Activated naive CD4-positive, alpha-beta T cell treated with anti-CD3 and anti-CD28 coated beads, Interleukin-2, amount 50 U/mL, for 24 hours (primary cell): ENCODE data around the gene RRP1.

Experiments
- H3K27ac Mint-ChIP-seq: one replicate; pipeline ENCODE4 v1.8.0; 2021; ENCODE audit warnings: mild to moderate bottlenecking, mixed read lengths
- H3K27me3 Mint-ChIP-seq: one replicate; pipeline ENCODE4 v1.8.0; 2021; ENCODE audit warnings: mixed read lengths
- H3K36me3 Mint-ChIP-seq: one replicate; pipeline ENCODE4 v1.8.0; 2021; ENCODE audit warnings: mixed read lengths
- H3K4me1 Mint-ChIP-seq: one replicate; pipeline ENCODE4 v1.8.0; 2021; ENCODE audit warnings: mixed read lengths
- H3K4me3 Mint-ChIP-seq: one replicate; pipeline ENCODE4 v1.8.0; 2021; ENCODE audit warnings: mild to moderate bottlenecking, mixed read lengths
- H3K9me3 Mint-ChIP-seq: one replicate; pipeline ENCODE4 v1.8.0; 2021; ENCODE audit warnings: mixed read lengths

The RRP1 gene, protein sequence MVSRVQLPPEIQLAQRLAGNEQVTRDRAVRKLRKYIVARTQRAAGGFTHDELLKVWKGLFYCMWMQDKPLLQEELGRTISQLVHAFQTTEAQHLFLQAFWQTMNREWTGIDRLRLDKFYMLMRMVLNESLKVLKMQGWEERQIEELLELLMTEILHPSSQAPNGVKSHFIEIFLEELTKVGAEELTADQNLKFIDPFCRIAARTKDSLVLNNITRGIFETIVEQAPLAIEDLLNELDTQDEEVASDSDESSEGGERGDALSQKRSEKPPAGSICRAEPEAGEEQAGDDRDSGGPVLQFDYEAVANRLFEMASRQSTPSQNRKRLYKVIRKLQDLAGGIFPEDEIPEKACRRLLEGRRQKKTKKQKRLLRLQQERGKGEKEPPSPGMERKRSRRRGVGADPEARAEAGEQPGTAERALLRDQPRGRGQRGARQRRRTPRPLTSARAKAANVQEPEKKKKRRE

DNA sequence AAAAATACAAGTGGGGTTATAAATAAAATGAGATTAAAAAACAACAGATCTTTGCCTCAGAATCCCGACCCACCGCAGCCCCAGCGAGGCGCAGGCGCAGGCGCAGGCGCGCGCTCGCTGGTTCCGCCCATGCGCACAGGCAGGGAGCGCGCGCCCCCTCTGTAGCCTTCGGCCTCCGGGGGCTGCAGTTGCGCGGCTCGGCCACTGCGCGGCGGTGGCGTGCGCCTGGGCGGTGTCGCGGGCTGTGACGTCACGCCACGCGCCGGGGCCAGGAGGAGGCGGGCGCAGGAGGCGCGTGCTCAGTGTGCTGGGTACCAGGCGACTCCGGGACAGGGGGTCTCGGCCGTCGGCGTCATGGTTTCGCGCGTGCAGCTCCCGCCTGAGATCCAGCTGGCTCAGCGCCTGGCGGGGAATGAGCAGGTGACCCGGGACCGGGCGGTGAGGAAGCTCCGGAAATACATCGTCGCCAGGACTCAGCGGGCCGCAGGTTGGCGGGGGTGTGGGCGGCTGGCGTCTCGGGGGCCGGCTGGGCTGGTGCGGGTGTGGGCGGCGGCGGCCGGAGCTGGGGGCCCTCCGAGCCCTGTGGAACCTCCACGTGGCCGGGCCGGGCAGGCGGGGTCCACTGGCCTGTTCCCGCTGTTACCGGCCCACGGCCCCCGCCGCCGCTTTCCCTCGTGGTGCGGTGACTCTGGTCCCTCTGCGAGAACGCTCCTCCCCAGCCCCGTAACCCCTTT is at the start of gene RRP1:
Gene RRP1 (plus strand): TSS at position 302 of the 734 bp plus-strand sequence. CDS start 53 bp downstream, at position 355.
- peaks cover 23% of the 10 kb centered on the region for H3K4me1 Mint-ChIP-seq
- H3K9me3 Mint-ChIP-seq: no peaks in the 10 kb centered on the region
- peak within 1 kb of the TSS; percentile 93 for H3K4me3 Mint-ChIP-seq
- H3K27ac Mint-ChIP-seq: peak within 1 kb of the TSS; percentile 91
- peaks cover 11% of the 10 kb centered on the region for H3K36me3 Mint-ChIP-seq
- no peaks in the 10 kb centered on the region for H3K27me3 Mint-ChIP-seq

DNA sequence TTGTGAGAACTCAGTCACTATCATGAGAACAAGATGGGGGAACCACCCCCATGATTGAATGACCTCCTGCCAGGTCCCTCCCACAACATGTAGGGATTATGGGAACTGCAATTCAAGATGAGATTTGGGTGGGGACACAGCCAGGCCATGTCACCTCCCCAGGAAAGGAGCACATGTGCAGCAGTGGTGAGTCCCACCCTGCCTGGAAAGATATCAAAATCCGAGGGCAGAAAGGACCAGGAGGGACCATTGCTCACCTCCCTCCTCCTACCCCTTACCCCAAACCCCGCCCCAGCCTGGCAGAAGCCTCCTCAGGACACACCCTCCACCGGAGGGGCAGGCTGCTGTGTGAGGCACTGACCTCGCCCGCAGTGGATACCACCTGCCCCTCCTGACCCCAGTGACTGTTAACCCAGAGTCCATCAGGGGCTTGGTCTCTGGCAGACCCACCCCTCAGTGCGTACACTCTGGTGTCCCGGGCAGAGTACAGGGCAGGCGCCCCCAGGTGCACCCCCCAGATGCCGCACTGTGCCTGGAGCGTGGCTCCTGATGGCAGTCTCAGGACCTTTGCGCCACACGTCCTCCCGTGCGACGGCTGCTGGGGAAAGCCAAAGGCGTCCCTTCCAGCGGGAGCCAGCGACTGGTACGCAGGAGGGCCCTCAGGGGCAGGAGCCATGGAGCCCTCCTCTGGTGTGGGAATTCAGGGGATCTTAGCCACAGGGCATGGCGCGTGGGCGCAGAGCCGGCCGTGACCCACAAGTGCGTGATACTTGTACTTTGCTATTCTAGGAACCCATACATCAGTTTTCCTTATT is 49.5 kb upstream of the RRP1 start:
- Mint-ChIP-seq H3K9me3 (no peaks in the 10 kb centered on the region), H3K27me3 (no peaks in the 10 kb centered on the region), H3K4me3 (no peak overlapping the region), H3K4me1 (peaks cover 4% of the 10 kb centered on the region), H3K27ac (no peak overlapping the region), H3K36me3 (peaks cover 2% of the 10 kb centered on the region)

DNA sequence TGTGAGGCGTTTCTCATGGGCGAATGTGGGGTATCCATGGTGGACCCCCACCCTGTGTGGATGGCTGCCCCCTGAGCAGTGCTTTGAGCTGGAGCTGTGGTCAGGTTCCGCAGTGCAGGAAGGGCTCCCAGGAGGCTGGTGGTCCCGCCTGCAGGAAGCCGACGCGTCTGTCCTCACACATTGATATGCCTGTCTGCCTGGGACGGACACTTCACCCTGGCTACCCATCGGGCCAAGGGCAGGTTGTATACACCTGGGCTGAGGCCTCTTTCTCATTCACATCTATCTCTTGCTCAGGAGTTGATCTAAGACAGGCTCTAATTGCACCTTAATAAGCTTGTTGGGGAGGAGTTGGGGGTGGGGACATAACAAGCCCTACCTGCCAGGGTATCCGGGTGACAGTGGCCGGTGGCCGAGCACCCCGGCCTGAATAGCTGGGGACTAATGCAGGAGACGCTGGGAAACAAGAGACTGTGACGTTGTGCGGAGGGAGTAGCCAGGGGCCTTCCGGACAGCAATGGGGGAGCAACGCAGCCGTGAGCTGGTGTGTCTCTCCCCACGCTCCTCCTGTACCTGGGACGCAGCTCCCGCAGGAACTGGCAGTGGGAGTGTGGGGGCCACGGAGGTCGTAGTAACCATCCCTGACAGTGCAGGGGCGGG is 48.8 kb upstream of the RRP1 start:
- Mint-ChIP-seq H3K9me3 (no peaks in the 10 kb centered on the region), H3K4me1 (peaks cover 4% of the 10 kb centered on the region), H3K36me3 (peaks cover 6% of the 10 kb centered on the region), H3K27me3 (no peaks in the 10 kb centered on the region), H3K4me3 (no peak overlapping the region), H3K27ac (peak overlapping the region; percentile 30)

GRCh38 chr21:43741423-43742096 is 47.8 kb upstream of the RRP1 start:
- Mint-ChIP-seq H3K27me3 (no peaks in the 10 kb centered on the region), H3K36me3 (peaks cover 6% of the 10 kb centered on the region), H3K4me3 (no peak overlapping the region), H3K27ac (no peak overlapping the region), H3K4me1 (peaks cover 4% of the 10 kb centered on the region), H3K9me3 (no peaks in the 10 kb centered on the region)

GRCh38 chr21:43743947-43744346 is 45.4 kb upstream of the RRP1 start:
- Mint-ChIP-seq H3K4me1 (peaks cover 4% of the 10 kb centered on the region), H3K27ac (no peak overlapping the region), H3K27me3 (no peaks in the 10 kb centered on the region), H3K4me3 (no peak overlapping the region), H3K9me3 (no peaks in the 10 kb centered on the region), H3K36me3 (peaks cover 7% of the 10 kb centered on the region)

DNA sequence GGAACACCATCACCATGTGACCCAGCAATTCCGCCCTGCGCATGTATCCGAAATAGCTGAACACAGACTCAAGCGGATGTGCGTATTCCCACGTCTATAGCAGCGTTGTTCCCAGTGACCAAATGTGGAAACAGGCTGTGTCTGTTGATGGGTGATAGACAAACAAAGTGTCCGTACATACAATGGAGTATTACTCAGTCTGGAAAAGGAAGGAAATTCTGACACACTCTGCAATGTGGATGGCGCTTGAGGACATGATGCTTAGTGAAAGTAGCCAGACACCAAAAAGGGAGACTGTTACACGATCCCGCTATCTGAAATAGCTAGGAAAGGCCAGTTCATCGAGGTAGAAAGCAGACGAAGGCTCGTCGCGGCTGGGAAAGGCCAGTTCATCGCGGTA is 44.7 kb upstream of the RRP1 start:
- Mint-ChIP-seq H3K27ac (peak overlapping the region; percentile 62), H3K27me3 (no peaks in the 10 kb centered on the region), H3K4me3 (no peak overlapping the region), H3K9me3 (no peaks in the 10 kb centered on the region), H3K36me3 (peaks cover 7% of the 10 kb centered on the region), H3K4me1 (no peaks in the 10 kb centered on the region)

DNA sequence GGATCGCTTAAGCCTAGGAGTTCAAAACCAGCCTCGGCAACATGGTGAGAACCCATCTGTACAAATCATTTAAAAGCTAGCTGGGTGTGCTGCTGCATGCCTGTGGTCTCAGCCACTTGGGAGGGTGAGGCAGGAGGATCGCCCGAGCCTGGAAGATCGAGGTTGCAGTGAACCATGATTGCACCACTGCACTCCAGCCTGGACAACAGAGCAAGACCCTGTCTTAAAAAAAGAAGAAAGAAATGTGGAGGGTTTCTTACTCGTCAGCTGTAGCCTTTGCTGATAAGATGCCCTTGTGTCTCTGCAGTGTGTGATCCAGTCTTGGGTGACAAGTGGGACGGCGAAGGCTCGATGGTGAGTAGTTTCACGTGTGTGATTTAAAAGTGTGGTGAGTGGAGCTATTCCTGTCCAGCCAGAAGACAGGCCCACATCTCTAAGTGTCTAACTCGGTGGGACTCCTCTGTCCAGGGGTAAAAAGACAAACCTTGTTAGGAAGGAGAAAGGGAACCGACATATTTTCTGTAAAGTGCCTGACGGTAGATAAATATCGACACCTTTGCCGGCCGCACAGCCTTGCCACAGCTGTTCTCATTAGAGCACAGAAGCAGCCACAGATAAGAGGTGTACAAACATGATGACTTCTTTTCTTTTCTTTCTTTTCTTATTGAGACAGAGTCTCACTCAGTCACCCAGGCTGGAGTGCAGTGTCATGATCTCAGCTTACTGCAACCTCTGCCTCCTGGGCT is 43.4 kb upstream of the RRP1 start:
- Mint-ChIP-seq H3K27ac (no peak overlapping the region), H3K4me1 (no peaks in the 10 kb centered on the region), H3K9me3 (no peaks in the 10 kb centered on the region), H3K27me3 (no peaks in the 10 kb centered on the region), H3K4me3 (no peak overlapping the region), H3K36me3 (peaks cover 7% of the 10 kb centered on the region)

GRCh38 chr21:43748622-43749021 is 40.8 kb upstream of the RRP1 start:
- Mint-ChIP-seq H3K27ac (no peak overlapping the region), H3K27me3 (no peaks in the 10 kb centered on the region), H3K4me3 (no peak overlapping the region), H3K9me3 (no peaks in the 10 kb centered on the region), H3K4me1 (no peaks in the 10 kb centered on the region), H3K36me3 (peaks cover 7% of the 10 kb centered on the region)

- Mint-ChIP-seq H3K4me1 (no peaks in the 10 kb centered on the region), H3K9me3 (no peaks in the 10 kb centered on the region), H3K27me3 (no peaks in the 10 kb centered on the region), H3K27ac (no peak overlapping the region), H3K36me3 (peaks cover 8% of the 10 kb centered on the region), H3K4me3 (no peak overlapping the region)
Observed at GRCh38 chr21:43749651-43750262, 39.6 kb upstream of the RRP1 start.

- Mint-ChIP-seq H3K4me1 (no peaks in the 10 kb centered on the region), H3K9me3 (no peaks in the 10 kb centered on the region), H3K4me3 (no peak overlapping the region), H3K27me3 (no peaks in the 10 kb centered on the region), H3K36me3 (peaks cover 4% of the 10 kb centered on the region), H3K27ac (no peak overlapping the region)
Observed at GRCh38 chr21:43750339-43751033, 38.9 kb upstream of the RRP1 start.

GRCh38 chr21:43751955-43752591 is 37.3 kb upstream of the RRP1 start:
- H3K27me3 Mint-ChIP-seq: no peaks in the 10 kb centered on the region
- H3K36me3 Mint-ChIP-seq: peaks cover 4% of the 10 kb centered on the region
- H3K4me1 Mint-ChIP-seq: no peaks in the 10 kb centered on the region
- H3K9me3 Mint-ChIP-seq: no peaks in the 10 kb centered on the region
- no peak overlapping the region for H3K4me3 Mint-ChIP-seq
- no peak overlapping the region for H3K27ac Mint-ChIP-seq

DNA sequence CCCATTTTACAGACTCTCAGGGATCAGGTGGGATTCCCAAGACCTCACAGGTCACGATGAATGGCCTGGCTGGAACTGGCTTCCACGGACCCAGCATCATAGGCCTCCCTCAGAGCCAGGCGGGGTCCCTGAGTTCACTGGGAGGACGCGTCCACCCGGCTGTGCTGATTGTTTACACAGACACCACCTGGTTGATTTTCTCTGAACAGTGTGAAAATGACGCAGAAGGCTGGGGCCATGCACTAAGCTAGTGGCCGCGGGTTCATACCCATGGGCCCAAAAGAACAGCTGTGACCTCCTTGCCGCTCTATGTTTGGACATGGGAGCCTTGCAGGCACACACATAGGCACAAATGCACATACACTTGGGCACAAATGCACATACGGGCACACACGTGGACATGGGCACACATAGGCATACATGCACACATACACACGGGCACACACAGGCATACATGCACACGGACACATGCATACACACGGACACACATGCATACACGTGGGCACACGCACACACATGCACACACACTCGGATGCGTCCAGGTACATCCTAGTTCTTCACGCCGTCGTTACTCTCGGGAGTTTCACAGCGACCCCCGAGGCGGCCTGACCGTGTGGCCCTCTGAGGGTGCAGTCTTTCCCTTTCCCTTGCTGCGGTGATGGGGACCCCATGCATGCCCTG is 36.5 kb upstream of the RRP1 start:
- no peaks in the 10 kb centered on the region for H3K9me3 Mint-ChIP-seq
- H3K4me1 Mint-ChIP-seq: no peaks in the 10 kb centered on the region
- no peak overlapping the region for H3K27ac Mint-ChIP-seq
- H3K36me3 Mint-ChIP-seq: peaks cover 3% of the 10 kb centered on the region
- no peak overlapping the region for H3K4me3 Mint-ChIP-seq
- H3K27me3 Mint-ChIP-seq: no peaks in the 10 kb centered on the region

GRCh38 chr21:43753439-43753799 is 36.0 kb upstream of the RRP1 start:
- H3K27ac Mint-ChIP-seq: no peak overlapping the region

More at GRCh38 chr21:43753439-43753799, 36.0 kb upstream of the RRP1 start:
- Mint-ChIP-seq H3K4me3 (no peak overlapping the region), H3K4me1 (no peaks in the 10 kb centered on the region), H3K27me3 (no peaks in the 10 kb centered on the region), H3K9me3 (no peaks in the 10 kb centered on the region), H3K36me3 (peaks cover 3% of the 10 kb centered on the region)
